Adipose tissue (tissue), 3 donors: ENCODE data around the gene FAM163B. TPM values are rescaled to one million over a fixed set of nuclear protein-coding genes. Genes with fewer than 3 reads are reported as not detected.

Source experiments
- H3K27ac ChIP-seq: one replicate; pipeline ENCODE4 v1.5.1; 2013; ENCODE audit warnings: low read depth, low read length
- WGBS, 3 donors: extraction: QIAGEN DNeasy Blood & Tissue Kit; methylation state at CpG; one replicate each; pipeline ENCODE4 v1.1.7; 2013; 5-methylcytosine and 5-hydroxymethylcytosine counted together
- polyA plus RNA-seq, 3 donors: library from polyadenylated mRNA; stranded (reverse); fragments of 200-250 nt; gene quantifications; one replicate each; pipeline ENCODE4 v1.2.3, GENCODE V29; 2013
- donor health status: healthy with polysubstance abuse.
- donor health status: Bipolar disorder and iron deficiency.
- donor health status: healthy.

FAM163B gene
- polyA plus RNA-seq, 3 donors, result not detected

DNA sequence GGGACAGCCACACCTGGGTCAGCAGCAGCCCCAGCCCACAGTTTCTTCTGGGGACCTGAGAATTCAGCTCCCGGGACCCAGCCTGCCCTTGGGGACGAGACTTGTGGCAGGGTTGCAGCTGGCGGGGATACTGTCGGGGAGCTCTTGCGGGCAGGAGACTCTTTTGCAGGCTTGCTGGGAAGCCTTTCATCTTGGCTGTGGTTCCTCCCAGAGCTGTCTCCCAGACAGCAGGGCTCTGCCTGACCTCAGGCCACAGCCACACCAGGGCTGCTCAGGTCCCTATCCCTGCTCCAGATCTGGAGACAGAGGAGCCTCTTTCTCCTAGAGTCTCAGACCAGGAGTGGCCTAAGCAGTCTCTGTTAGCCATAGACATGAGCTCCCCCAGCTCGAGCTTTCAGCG, 79.7 kb downstream of the FAM163B start:
- 68 to 92% (median 90%) methylated on average over 7 of the region's 7 CpGs for WGBS, 3 donors
- H3K27ac ChIP-seq, result no peak overlapping the region

DNA sequence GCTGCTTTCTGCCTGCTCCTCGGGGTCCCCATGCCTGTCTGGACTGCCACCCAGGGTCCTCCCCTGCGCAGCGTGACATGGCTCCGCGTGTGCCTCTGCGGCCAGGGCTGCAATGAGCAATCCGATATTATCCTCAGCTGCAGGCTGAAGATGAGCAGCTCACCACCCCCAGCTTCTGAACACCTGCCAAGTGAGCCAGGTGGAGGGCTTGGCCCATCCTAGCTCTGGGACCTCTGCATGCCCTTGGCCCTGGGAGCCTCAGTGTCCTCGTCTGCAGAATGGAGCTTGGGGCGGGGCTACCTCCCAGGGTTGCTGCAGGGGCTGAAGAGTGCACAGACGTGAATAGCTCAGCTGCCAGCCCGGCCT, 80.3 kb downstream of the FAM163B start:
- WGBS, 3 donors, result 76 to 83% (median 81%) methylated on average over 11 of the region's 11 CpGs
- no peak overlapping the region for H3K27ac ChIP-seq

DNA sequence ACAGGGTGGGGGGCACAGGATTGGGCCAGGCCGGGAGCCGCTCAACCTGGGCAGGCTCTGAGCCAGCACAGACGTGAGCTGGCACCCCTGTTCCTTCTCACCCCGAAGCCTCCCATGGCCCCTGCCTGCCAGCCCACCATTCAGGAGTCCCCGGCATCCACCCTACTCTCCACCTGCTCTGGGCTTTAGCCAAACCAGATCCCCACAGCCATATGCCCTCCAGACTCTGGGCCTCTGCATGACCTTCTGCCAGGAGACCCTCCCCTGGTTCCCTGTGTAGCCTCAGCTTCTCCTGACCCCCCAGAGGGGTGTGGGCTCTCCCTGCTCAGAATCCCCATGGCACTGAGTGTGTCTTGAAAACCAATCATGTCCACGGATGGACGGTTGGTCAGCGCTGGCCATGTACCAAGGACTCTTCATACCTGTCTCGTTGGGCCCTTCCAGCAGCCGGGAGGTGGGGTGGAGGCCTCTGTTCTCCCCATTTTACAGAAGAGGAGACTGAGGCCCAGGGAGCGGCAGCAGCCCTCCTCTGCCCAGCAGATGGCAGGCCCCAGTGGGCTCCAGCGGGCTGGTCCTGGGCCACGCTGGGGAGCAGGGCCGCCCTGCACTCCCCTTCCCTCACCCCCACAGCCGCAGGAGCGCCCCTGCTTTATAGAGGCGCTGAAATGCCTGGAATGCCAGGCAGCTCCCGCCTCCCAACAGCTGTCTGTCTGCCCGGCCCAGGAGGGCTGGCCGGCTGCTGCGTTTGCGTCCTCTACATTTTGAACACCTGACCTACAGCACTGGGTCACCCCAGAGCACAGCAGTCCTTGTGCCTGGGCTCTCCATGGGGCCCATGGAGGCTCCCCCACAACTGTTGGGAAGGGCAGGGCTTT, 81.0 kb downstream of the FAM163B start:
- 60 to 80% (median 72%) methylated on average over 21 to 22 of the region's 22 CpGs for WGBS, 3 donors
- H3K27ac ChIP-seq, result no peak overlapping the region

DNA sequence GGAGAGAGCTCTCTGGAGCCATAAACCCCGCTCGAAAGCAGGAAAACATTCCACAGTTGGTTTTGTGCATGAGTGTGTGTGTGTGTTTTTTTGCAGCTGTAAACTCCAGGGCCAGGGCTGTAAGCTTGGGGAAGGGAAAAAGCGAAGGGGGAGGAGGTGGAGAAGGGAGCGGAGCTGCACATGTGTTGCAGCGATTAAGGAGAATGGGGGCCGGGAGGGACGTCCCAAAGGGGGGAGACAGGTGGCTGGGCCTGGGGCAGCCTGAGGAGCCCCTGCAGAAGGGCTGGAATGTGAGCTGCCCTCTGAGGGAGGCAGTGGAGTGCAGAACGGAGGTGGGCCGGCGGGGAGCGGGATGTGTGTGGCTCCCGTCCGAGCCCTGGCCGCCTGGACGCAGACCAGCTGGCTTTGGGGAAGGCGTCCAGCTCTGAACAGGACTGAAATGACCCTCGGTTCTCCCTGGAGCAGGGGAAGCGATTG, 81.7 kb downstream of the FAM163B start:
- WGBS, 3 donors, result 7 to 57% (median 41%) methylated on average over 18 of the region's 18 CpGs
- no peak overlapping the region for H3K27ac ChIP-seq

Other genes with a start within 250 kb of the FAM163B start
- gene SURF4, start 233.3 kb downstream of the FAM163B start, polyA plus RNA-seq, result 100 to 1,000 TPM in 2 of 3 donors, 10 to 100 TPM in 1; 66.1 to 168 (median 123) TPM
- under 1 TPM; 0.44 to 0.68 (median 0.45) TPM for gene STKLD1, start 233.0 kb downstream of the FAM163B start, polyA plus RNA-seq
- 10 to 100 TPM; 14.1 to 18.8 (median 14.5) TPM for gene REXO4, start 191.4 kb downstream of the FAM163B start, polyA plus RNA-seq
- gene ADAMTS13, start 187.0 kb downstream of the FAM163B start, polyA plus RNA-seq, result 1 to 10 TPM; 2.7 to 4.2 (median 2.7) TPM
- 10 to 100 TPM in 1 of 3 donors, 1 to 10 TPM in 2; 4.0 to 17.3 (median 8.5) TPM for gene CACFD1, start 149.4 kb downstream of the FAM163B start, polyA plus RNA-seq
- 10 to 100 TPM in 1 of 3 donors, 1 to 10 TPM in 2; 2.4 to 15.6 (median 2.6) TPM for gene SLC2A6, start 130.3 kb downstream of the FAM163B start, polyA plus RNA-seq
- not detected for gene MYMK, start 84.4 kb downstream of the FAM163B start, polyA plus RNA-seq
- gene ADAMTSL2, start 74.7 kb downstream of the FAM163B start, polyA plus RNA-seq, result 1 to 10 TPM; 2.0 to 2.7 (median 2.2) TPM
- under 1 TPM in 2 of 3 donors, not detected in 1; 0.01 to 0.05 TPM for gene DBH, start 27.0 kb upstream of the FAM163B start, polyA plus RNA-seq
- 1 to 10 TPM; 1.2 to 6.5 (median 1.7) TPM for gene SARDH, start 129.0 kb upstream of the FAM163B start, polyA plus RNA-seq